ENCODE results near the gene CCNT2.

GRCh38 chr2:134975281-134976009 lies 56.8 kb downstream of the CCNT2 start:
- no peak for TF ChIP-seq NFYB (CRISPR knock-in tag; conservative IDR thresholded peaks at IDR 0.05; ENCODE audit: low read depth)
- no peak for TF ChIP-seq NR3C1 (CRISPR knock-in tag; conservative IDR thresholded peaks at IDR 0.05; ENCODE audit: low read depth)
- no peak for TF ChIP-seq JUN (CRISPR knock-in tag; IDR thresholded peaks at IDR 0.05)
- TF ChIP-seq, protein P1, sequence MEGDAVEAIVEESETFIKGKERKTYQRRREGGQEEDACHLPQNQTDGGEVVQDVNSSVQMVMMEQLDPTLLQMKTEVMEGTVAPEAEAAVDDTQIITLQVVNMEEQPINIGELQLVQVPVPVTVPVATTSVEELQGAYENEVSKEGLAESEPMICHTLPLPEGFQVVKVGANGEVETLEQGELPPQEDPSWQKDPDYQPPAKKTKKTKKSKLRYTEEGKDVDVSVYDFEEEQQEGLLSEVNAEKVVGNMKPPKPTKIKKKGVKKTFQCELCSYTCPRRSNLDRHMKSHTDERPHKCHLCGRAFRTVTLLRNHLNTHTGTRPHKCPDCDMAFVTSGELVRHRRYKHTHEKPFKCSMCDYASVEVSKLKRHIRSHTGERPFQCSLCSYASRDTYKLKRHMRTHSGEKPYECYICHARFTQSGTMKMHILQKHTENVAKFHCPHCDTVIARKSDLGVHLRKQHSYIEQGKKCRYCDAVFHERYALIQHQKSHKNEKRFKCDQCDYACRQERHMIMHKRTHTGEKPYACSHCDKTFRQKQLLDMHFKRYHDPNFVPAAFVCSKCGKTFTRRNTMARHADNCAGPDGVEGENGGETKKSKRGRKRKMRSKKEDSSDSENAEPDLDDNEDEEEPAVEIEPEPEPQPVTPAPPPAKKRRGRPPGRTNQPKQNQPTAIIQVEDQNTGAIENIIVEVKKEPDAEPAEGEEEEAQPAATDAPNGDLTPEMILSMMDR (IDR thresholded peaks at IDR 0.05), result no peak
- TF ChIP-seq ESRRA (CRISPR knock-in tag; IDR thresholded peaks at IDR 0.05; ENCODE audit: borderline replicate concordance), result no peak
- TF ChIP-seq NR2C2 (CRISPR knock-in tag; IDR thresholded peaks at IDR 0.05), result no peak
- no peak for TF ChIP-seq SMAD4 (CRISPR knock-in tag; IDR thresholded peaks at IDR 0.05)
- TF ChIP-seq MAX (CRISPR knock-in tag; IDR thresholded peaks at IDR 0.05), result no peak
- no peak for TF ChIP-seq ETV6 (CRISPR knock-in tag; IDR thresholded peaks at IDR 0.05)
- TF ChIP-seq SOX15 (CRISPR knock-in tag; IDR thresholded peaks at IDR 0.05), result no peak
- no peak for TF ChIP-seq ZNF138 (CRISPR knock-in tag; conservative IDR thresholded peaks at IDR 0.05)
- TF ChIP-seq, protein P2, sequence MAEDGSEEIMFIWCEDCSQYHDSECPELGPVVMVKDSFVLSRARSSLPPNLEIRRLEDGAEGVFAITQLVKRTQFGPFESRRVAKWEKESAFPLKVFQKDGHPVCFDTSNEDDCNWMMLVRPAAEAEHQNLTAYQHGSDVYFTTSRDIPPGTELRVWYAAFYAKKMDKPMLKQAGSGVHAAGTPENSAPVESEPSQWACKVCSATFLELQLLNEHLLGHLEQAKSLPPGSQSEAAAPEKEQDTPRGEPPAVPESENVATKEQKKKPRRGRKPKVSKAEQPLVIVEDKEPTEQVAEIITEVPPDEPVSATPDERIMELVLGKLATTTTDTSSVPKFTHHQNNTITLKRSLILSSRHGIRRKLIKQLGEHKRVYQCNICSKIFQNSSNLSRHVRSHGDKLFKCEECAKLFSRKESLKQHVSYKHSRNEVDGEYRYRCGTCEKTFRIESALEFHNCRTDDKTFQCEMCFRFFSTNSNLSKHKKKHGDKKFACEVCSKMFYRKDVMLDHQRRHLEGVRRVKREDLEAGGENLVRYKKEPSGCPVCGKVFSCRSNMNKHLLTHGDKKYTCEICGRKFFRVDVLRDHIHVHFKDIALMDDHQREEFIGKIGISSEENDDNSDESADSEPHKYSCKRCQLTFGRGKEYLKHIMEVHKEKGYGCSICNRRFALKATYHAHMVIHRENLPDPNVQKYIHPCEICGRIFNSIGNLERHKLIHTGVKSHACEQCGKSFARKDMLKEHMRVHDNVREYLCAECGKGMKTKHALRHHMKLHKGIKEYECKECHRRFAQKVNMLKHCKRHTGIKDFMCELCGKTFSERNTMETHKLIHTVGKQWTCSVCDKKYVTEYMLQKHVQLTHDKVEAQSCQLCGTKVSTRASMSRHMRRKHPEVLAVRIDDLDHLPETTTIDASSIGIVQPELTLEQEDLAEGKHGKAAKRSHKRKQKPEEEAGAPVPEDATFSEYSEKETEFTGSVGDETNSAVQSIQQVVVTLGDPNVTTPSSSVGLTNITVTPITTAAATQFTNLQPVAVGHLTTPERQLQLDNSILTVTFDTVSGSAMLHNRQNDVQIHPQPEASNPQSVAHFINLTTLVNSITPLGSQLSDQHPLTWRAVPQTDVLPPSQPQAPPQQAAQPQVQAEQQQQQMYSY (CRISPR knock-in tag; IDR thresholded peaks at IDR 0.05), result no peak
- TF ChIP-seq, protein P3, sequence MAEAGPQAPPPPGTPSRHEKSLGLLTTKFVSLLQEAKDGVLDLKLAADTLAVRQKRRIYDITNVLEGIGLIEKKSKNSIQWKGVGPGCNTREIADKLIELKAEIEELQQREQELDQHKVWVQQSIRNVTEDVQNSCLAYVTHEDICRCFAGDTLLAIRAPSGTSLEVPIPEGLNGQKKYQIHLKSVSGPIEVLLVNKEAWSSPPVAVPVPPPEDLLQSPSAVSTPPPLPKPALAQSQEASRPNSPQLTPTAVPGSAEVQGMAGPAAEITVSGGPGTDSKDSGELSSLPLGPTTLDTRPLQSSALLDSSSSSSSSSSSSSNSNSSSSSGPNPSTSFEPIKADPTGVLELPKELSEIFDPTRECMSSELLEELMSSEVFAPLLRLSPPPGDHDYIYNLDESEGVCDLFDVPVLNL (CRISPR knock-in tag; IDR thresholded peaks at IDR 0.05; ENCODE audit: borderline replicate concordance, low read depth), result no peak
